Activated naive CD4-positive, alpha-beta T cell treated with anti-CD3 and anti-CD28 coated beads, Interleukin-2, amount 50 U/mL, for 16 hours (primary cell): Measurements from ENCODE around the gene ZSCAN12.
"Not testable (repeated sequence)": the region's sequence is repeated elsewhere in the genome, so short reads cannot be mapped to it uniquely, and the experiment has no call there.

Source experiments
- DNase-seq: peaks from one replicate; pipeline ENCODE4 v3.0.0-alpha.2; 2020

Gene ZSCAN12

GRCh38 chr6:28399350-28400121 is at the start of gene ZSCAN12:
ZSCAN12 (minus strand) TSS chr6:28399747; CDS start chr6:28398405, 1,342 bp downstream.
- peak; percentile 87 for DNase-seq

- DNase-seq: no peak
These were observed 49.5 kb upstream of the ZSCAN12 start for GRCh38 chr6:28449056-28449455.

- not testable (repeated sequence) for DNase-seq
These were observed 48.0 kb upstream of the ZSCAN12 start for GRCh38 chr6:28447512-28447906.

- DNase-seq: no peak
These were observed 47.4 kb upstream of the ZSCAN12 start for GRCh38 chr6:28446818-28447511.

GRCh38 chr6:28444759-28445158 is 45.2 kb upstream of the ZSCAN12 start:
- peak; percentile 27 for DNase-seq

GRCh38 chr6:28443112-28443773 is 43.7 kb upstream of the ZSCAN12 start, which contains the start of gene ZSCAN23:
ZSCAN23 (minus strand) TSS chr6:28443491; CDS start chr6:28436266, 7,225 bp downstream.
- DNase-seq: peak; percentile 83

GRCh38 chr6:28442586-28442985 is 43.0 kb upstream of the ZSCAN12 start:
- DNase-seq: no peak

- DNase-seq: no peak
These were observed 36.9 kb upstream of the ZSCAN12 start for GRCh38 chr6:28436404-28436803.

GRCh38 chr6:28433119-28433518 is 33.6 kb upstream of the ZSCAN12 start:
- no peak for DNase-seq

GRCh38 chr6:28429781-28430180 is 30.2 kb upstream of the ZSCAN12 start:
- DNase-seq: no peak

- DNase-seq: no peak
These were observed 26.5 kb upstream of the ZSCAN12 start for GRCh38 chr6:28425944-28426541.

- no peak for DNase-seq
These were observed 24.6 kb upstream of the ZSCAN12 start for GRCh38 chr6:28424163-28424562.

- DNase-seq: no peak
These were observed 24.0 kb upstream of the ZSCAN12 start for GRCh38 chr6:28423546-28423945.

- DNase-seq: no peak
These were observed 14.1 kb upstream of the ZSCAN12 start for GRCh38 chr6:28413681-28414080.

- DNase-seq: no peak
These were observed 11.2 kb upstream of the ZSCAN12 start for GRCh38 chr6:28410767-28411166.

- no peak for DNase-seq
These were observed 8.7 kb upstream of the ZSCAN12 start for GRCh38 chr6:28408076-28408802.

GRCh38 chr6:28407401-28407800 is 7.9 kb upstream of the ZSCAN12 start:
- no peak for DNase-seq

GRCh38 chr6:28403923-28404322 is 4.4 kb upstream of the ZSCAN12 start:
- DNase-seq: not testable (repeated sequence)

- no peak for DNase-seq
These were observed 2.6 kb upstream of the ZSCAN12 start for GRCh38 chr6:28402197-28402596.

GRCh38 chr6:28401172-28401571 is 1.6 kb upstream of the ZSCAN12 start:
- DNase-seq: no peak

GRCh38 chr6:28400122-28400451 is 540 bp upstream of the ZSCAN12 start:
- no peak for DNase-seq

- no peak for DNase-seq
These were observed 3.6 kb downstream of the ZSCAN12 start for GRCh38 chr6:28395918-28396317.
